CD4-positive, alpha-beta T cell treated with Interleukin-15 for 4 hours (primary cell): ENCODE results near the gene BTRC.
A peak's percentile ranks its signal among the peaks of the same experiment; 100 is the strongest.

Experiments used
- DNase-seq: peaks from one replicate; pipeline ENCODE4 v3.0.0-alpha.2; 2020; ENCODE audit warnings: low spot score

Gene BTRC

GRCh38 chr10:101567165-101568006 is 213.4 kb downstream of the BTRC start:
- no peak for DNase-seq

- DNase-seq, result no peak
These were observed 214.2 kb downstream of the BTRC start for GRCh38 chr10:101568054-101568745.

GRCh38 chr10:101569323-101569621 is 215.3 kb downstream of the BTRC start:
- no peak for DNase-seq

- peak; percentile 69 for DNase-seq
These were observed 215.9 kb downstream of the BTRC start for GRCh38 chr10:101569622-101570427.

- DNase-seq, result no peak
These were observed 216.7 kb downstream of the BTRC start for GRCh38 chr10:101570428-101571270.

- DNase-seq, result no peak
These were observed 217.4 kb downstream of the BTRC start for GRCh38 chr10:101571271-101571925.

- no peak for DNase-seq
These were observed 218.2 kb downstream of the BTRC start for GRCh38 chr10:101572126-101572525.

GRCh38 chr10:101572785-101573184 is 218.8 kb downstream of the BTRC start:
- DNase-seq, result no peak

GRCh38 chr10:101573885-101574753 is 220.2 kb downstream of the BTRC start:
- no peak for DNase-seq

GRCh38 chr10:101575091-101575490 is 221.1 kb downstream of the BTRC start:
- DNase-seq, result no peak

- no peak for DNase-seq
These were observed 221.7 kb downstream of the BTRC start for GRCh38 chr10:101575580-101576210.

GRCh38 chr10:101576211-101576863 is 222.4 kb downstream of the BTRC start:
- no peak for DNase-seq

GRCh38 chr10:101577121-101577871 is 223.3 kb downstream of the BTRC start:
- DNase-seq, result no peak

- no peak for DNase-seq
These were observed 224.2 kb downstream of the BTRC start for GRCh38 chr10:101578192-101578591.

- no peak for DNase-seq
These were observed 225.0 kb downstream of the BTRC start for GRCh38 chr10:101578803-101579515.

- no peak for DNase-seq
These were observed 225.5 kb downstream of the BTRC start for GRCh38 chr10:101579516-101579870.

GRCh38 chr10:101580486-101581399 is 226.8 kb downstream of the BTRC start:
- DNase-seq, result no peak
